Cardiac muscle cell (in vitro differentiated cells and primary cell): Measurements from ENCODE around the gene AK2. TPM values are rescaled to one million over a fixed set of nuclear protein-coding genes. Genes with fewer than 3 reads are reported as not detected.

ENCODE experiments used
- DNase-seq, 2 donors: peaks; one replicate each; pipeline versions ENCODE4 v3.0.0 to v3.0.0-alpha.2; 2010 to 2017; ENCODE audit warnings: low read depth in 1 of 2, low spot score in 1 of 2
- H3K27ac ChIP-seq: fragments of 200-600 bp; sonication (generic); 2 replicates; pipeline ENCODE4 v1.5.1; 2016
- H3K27me3 ChIP-seq: fragments of 200-600 bp; sonication (generic); 2 replicates; pipeline ENCODE4 v1.6.0; 2016; ENCODE audit warnings: control low read depth
- H3K36me3 ChIP-seq: fragments of 200-600 bp; sonication (generic); 2 replicates; pipeline ENCODE4 v1.5.1; 2016; ENCODE audit warnings: control low read depth
- H3K4me1 ChIP-seq: fragments of 200-600 bp; sonication (generic); 2 replicates; pipeline ENCODE4 v1.8.1; 2017; ENCODE audit warnings: low read depth, mild to moderate bottlenecking, mixed run types
- H3K4me3 ChIP-seq: fragments of 200-600 bp; sonication (generic); 2 replicates; pipeline ENCODE4 v1.5.1; 2016; ENCODE audit warnings: mild to moderate bottlenecking
- H3K9me3 ChIP-seq: fragments of 200-600 bp; sonication (generic); 2 replicates; pipeline ENCODE4 v1.5.1; 2017; ENCODE audit warnings: low read depth, mild to moderate bottlenecking, control low read depth
- polyA plus RNA-seq: library from polyadenylated mRNA; unstranded; fragments of >200 nt; fragmentation: Nextera tagmentation; extraction: Ambion mirVana; gene quantifications from 2 replicates; pipeline ENCODE4 v1.2.1, GENCODE V29; 2016
- total RNA-seq: library from RNA; depleted of rRNA; stranded (reverse); fragments of >200 nt; gene quantifications from 2 replicates; pipeline ENCODE4 v1.2.3, GENCODE V29; 2016
- TF ChIP-seq, protein P1 (sequence below): IDR thresholded peaks from 2 replicates; pipeline ENCODE4 v1.5.1; 2012; ENCODE audit warnings: low read depth, mild to moderate bottlenecking, low read length

The AK2 gene
- total and polyA plus RNA-seq, 2 experiments from 2014 or later: 201 to 281 TPM

- peak in 1 of 2 donors; percentile 77 for DNase-seq
- peak overlapping the region; percentile 46 for H3K27ac ChIP-seq
- no peaks in the 10 kb centered on the region for H3K36me3 ChIP-seq
- H3K4me3 ChIP-seq: no peak overlapping the region
- H3K9me3 ChIP-seq: no peaks in the 10 kb centered on the region
- TF ChIP-seq, protein P1, sequence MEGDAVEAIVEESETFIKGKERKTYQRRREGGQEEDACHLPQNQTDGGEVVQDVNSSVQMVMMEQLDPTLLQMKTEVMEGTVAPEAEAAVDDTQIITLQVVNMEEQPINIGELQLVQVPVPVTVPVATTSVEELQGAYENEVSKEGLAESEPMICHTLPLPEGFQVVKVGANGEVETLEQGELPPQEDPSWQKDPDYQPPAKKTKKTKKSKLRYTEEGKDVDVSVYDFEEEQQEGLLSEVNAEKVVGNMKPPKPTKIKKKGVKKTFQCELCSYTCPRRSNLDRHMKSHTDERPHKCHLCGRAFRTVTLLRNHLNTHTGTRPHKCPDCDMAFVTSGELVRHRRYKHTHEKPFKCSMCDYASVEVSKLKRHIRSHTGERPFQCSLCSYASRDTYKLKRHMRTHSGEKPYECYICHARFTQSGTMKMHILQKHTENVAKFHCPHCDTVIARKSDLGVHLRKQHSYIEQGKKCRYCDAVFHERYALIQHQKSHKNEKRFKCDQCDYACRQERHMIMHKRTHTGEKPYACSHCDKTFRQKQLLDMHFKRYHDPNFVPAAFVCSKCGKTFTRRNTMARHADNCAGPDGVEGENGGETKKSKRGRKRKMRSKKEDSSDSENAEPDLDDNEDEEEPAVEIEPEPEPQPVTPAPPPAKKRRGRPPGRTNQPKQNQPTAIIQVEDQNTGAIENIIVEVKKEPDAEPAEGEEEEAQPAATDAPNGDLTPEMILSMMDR: no peak
- H3K4me1 ChIP-seq: peaks cover 22% of the 10 kb centered on the region
- no peaks in the 10 kb centered on the region for H3K27me3 ChIP-seq
Measured at GRCh38 chr1:32988665-32989064, 48.0 kb downstream of the AK2 start.

DNA sequence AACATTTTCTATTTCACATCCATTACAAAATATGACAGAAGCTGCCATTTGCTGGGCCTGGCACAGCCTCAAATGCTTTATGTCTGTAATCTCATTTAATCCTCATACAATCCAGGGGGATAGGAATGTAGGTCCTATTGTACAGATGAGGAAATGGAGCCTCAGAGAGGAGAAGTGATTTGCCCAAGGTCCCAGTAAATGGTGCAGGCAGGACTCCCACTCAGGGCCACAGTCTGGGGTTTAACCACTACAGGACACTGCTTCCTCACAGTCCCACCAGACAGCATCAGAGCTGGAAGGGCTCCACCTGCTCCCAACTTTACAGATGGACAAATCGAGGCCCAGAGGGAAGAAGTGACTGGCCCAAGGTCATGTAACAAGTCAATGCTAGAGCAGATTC is 51.5 kb downstream of the AK2 start:
- Histone ChIP-seq H3K9me3 (no peaks in the 10 kb centered on the region), H3K36me3 (no peaks in the 10 kb centered on the region), H3K4me1 (peaks cover 14% of the 10 kb centered on the region), H3K27ac (no peak overlapping the region), H3K4me3 (no peak overlapping the region), H3K27me3 (no peaks in the 10 kb centered on the region)
- TF ChIP-seq, protein P1: no peak
- no peak for DNase-seq

DNA sequence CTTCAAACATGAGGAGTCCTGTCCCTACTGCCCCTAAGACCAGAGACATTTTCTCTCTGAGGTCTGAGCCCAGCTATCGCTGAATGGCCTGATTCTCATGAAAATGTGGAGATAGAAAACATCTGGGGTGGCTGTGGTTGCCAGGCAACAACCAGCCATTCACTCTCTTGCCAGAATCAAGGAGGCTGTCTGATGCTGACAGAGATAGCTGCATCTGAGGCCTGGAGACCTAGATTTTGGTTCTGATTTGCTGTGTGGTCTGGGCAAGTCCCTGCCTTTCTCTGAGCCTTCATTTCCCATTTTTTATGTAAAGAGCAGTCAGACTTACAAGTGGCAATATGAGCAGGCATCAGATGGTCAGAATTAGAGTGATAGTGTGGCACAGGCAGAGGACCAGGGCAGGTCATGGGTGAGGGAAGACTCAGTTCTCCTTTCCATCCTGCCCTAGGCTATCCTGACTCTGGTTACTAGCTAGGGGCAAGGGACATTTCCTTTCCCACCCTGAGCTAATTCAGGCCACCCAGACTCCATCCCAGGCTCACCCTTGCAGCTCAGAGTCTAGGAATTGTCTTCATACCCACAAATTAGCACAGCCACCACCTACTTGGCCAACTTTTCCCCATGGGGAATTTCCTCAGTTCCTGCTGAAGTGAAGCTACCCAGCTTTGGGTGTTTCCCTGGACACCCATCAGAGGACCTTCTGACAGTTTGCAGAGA is 52.1 kb downstream of the AK2 start:
- Histone ChIP-seq H3K4me3 (no peak overlapping the region), H3K36me3 (no peaks in the 10 kb centered on the region), H3K27me3 (no peaks in the 10 kb centered on the region), H3K9me3 (no peaks in the 10 kb centered on the region), H3K27ac (no peak overlapping the region), H3K4me1 (peaks cover 12% of the 10 kb centered on the region)
- peak in 1 of 2 donors; percentile 58 for DNase-seq
- TF ChIP-seq, protein P1: no peak

DNA sequence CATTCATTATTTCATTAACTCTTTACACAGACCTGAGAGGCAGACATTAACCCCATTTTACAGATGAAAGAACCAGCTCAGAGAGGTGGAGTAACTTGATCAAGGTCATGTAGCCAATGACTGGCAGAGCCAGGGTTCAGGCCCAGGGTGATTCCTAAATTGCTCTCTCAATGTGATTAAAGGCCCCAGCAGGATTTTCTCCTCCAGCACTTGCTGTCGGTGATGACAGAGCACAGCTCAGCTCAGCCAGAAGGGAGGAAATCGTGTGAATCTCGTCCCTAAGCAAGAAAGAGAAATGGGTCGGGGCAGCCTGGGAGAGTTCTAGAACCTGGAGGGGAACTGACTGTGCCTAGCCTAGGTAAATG is 52.6 kb downstream of the AK2 start:
- Histone ChIP-seq H3K4me3 (no peak overlapping the region), H3K36me3 (no peaks in the 10 kb centered on the region), H3K27me3 (no peaks in the 10 kb centered on the region), H3K9me3 (no peaks in the 10 kb centered on the region), H3K4me1 (peaks cover 6% of the 10 kb centered on the region), H3K27ac (no peak overlapping the region)
- peak in 1 of 2 donors; percentile 42 for DNase-seq
- TF ChIP-seq, protein P1: no peak

GRCh38 chr1:32983020-32983419 is 53.7 kb downstream of the AK2 start:
- Histone ChIP-seq H3K27me3 (no peaks in the 10 kb centered on the region), H3K4me3 (no peak overlapping the region), H3K27ac (no peak overlapping the region), H3K36me3 (no peaks in the 10 kb centered on the region), H3K4me1 (no peaks in the 10 kb centered on the region), H3K9me3 (no peaks in the 10 kb centered on the region)
- DNase-seq: no peak
- TF ChIP-seq, protein P1: no peak
